Measurements from ENCODE around the gene POMT2.
"Not testable (repeated sequence)": the region's sequence is repeated elsewhere in the genome, so short reads cannot be mapped to it uniquely, and the experiment has no call there.

POMT2 gene

DNA sequence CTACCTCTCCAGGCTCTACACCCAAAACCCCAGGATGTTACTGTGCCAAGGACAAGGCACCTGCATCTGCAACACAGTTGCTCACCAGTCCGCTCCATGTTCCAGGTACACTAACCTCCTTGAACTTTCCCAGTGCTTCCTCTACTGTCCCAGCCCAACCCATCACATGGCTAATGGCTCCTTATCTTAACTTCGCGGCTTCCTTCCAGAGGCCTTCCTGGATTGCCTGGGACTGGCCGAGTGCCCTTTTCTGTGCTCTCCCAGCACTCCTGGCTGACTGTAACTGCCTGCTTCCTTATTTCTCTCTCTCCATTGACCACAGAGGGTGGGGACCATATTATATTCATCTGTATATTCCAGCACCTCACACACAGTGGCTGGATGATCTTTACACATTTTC is 20.9 kb downstream of the POMT2 start:
- no peak for DNase-seq

GRCh38 chr14:77296906-77297305 is 23.8 kb downstream of the POMT2 start:
- DNase-seq, result no peak

- DNase-seq, result no peak
These were observed 24.5 kb downstream of the POMT2 start for GRCh38 chr14:77296155-77296554.

- DNase-seq, result no peak
These were observed 30.0 kb downstream of the POMT2 start for GRCh38 chr14:77290705-77291104.

DNA sequence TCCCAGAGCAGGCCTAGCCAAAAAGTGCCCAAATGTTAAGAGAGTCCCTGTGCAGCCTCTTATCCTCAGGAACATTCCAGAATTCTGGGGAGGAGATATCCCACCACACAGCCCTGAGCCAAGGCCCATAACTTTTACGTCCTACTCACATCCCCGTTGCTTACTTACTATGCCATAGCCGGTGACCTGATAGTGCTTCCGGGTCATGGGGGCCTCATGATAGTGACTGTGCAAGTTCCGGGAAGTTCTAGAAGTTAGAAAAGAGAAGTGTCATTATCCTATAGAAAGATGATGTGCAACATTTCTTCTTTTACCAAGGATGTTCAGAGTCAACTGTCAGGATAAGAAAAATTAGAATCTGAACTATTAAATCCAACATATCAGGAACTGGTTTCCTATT is 34.1 kb downstream of the POMT2 start:
- no peak for DNase-seq

DNA sequence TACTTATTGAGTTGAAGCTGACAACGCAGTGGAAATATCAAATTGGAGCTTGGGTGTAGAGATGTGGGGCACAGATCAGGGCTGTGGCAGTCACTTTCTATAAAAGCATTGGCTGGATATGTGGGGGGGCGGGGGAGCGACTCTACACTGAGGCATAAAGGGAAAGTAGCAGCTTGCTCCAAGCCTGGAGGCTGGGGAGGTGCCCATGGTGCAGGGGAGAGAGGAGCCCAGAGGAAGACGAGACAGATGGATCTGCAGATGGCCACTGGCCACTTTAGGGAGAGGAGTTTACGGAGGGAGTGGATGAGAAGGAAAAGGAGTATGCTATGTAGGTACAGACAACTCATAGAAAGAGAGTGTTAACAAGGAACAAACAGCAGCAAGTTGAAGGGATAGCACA is 36.2 kb downstream of the POMT2 start:
- no peak for DNase-seq

DNA sequence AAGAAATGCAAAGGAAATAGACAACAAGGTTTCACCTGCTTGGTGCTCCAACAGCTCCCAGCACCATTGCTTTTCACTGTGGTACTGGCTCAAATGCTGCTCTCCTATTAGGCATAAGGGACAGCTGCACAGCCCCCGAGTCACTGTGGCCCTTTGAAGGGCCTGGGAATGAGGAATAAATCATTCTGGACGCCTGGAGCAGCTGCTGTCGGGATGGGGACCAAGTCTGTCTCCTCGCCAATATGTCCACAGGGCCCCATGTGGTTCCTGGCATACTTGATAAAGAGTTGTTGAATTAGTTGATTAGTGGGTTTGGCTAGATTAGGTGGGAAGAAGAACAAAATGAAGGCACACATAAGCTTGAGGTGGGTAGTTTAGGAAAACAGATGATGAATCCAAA is 36.6 kb downstream of the POMT2 start:
- no peak for DNase-seq

GRCh38 chr14:77281852-77282410 is 38.8 kb downstream of the POMT2 start:
- no peak for DNase-seq

GRCh38 chr14:77280921-77281320 is 39.8 kb downstream of the POMT2 start:
- not testable (repeated sequence) for DNase-seq

- DNase-seq, result no peak
These were observed 41.0 kb downstream of the POMT2 start for GRCh38 chr14:77279719-77280118.

GRCh38 chr14:77278461-77279230 is 42.0 kb downstream of the POMT2 start:
- DNase-seq, result no peak

DNA sequence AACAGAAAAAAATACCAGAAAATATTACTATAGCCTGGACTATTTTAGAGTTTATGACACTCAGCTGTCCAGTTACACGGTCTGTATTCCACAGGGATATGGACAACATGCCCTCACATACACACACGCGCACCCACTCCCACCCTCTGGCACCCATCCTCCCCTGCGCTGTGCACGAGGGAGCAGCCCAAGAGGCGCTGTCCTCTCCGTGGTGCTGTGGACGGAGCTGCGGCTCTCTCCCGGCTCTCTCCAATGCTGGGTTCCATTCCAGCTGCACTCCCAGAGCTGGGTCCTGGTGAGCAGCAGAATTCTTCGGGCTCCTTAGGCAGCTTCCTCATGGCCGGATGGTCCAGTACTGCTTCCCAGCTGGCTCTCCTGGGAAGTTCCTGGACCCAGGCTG is 43.7 kb downstream of the POMT2 start:
- no peak for DNase-seq

DNA sequence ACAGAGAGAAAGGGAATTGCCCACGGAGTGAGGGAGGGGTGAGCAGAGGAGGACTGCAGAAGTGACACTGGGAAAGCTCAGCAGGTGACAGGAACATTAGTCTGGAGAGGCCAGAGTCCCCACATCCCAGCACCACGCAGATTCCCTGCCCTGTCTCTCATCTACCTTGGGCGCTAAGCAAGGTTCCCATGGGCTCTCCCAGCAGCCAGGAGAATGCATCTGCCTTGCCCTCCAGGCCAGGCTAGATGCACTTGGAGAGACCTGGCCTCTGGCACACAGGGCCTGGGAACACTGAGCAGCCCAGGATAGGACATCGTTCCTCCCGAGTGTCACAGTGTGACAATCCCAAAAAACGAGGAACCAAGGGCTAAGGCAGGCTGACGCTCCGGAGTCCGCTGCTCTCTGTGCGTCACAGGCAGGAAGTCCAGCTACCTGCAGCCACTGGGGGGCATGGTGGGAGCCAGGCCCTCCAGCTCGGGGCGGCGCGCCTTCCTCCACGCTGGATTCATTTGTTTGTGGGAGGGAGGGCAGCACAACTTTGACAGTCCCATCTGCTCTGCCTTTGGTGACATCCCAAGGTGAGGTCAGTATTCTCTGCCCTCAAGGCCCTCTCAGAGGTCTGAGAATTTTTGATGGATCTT is 44.3 kb downstream of the POMT2 start:
- no peak for DNase-seq

- no peak for DNase-seq
These were observed 45.1 kb downstream of the POMT2 start for GRCh38 chr14:77275601-77276017.

DNA sequence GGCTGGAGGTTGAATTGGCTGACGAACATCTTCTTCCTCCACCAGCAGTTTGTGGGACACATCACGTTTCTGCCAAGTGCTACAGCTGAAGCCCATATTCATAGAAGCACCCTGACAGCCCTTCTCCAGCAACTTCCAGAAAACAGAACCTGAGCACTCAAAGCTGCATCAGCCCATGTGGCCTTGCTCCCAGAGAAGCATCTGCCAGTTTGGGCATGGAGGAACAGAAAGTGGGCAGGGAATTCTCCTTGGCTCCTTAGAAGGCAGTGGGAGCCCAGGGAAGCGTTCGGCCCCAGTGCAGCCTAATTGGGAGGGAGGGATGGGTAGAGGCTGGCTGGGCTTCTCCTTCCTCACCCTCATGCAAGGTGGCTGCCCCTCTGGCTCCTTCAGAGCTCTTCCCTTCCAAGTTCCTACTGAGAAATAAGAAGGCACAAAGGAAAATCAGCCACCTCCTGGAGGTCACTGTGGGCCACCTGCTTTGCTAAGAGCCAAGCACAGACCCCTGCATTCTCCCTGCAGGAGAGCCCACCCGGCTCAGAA is 45.6 kb downstream of the POMT2 start:
- DNase-seq, result no peak

DNA sequence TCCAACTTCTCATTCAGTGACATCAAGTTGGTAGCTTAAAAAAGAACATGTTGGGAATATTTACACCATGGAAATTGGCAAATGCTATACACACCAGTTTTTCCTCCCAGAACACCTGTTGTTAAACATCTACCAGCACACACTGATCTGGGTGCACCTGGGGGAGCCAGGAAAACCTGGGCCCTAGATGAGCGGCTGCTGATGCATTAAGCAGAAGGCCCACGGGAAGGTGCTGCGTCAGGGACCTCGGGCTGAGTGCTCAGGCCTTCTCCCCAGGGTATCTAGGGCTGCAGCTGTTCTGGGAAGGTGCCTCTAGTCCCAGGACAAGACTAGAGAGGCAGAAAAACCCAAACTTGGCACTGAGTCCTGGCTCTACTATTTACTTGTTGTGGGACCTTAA is 46.9 kb downstream of the POMT2 start:
- no peak for DNase-seq

DNA sequence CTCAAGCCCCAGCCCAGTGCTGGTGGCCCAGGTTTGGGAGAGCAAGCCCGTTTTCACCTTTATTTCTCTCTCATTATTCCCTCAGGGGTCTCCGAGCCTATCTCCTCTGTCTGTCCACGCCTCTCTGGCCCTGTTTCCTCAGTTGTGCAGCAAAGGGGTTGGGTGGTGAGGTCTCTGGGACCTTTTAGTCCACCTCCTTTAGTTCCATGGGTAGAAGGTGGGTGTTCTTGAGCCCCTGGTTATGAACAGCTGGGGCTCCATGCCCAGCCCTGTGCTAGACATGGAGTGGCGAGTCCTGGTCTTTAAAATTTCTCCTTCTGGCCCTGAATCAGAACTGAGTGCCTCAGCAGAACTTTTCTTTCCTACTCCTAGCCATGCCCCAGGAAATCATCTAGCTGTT is 48.4 kb downstream of the POMT2 start:
- no peak for DNase-seq

GRCh38 chr14:77271113-77271710 is 49.5 kb downstream of the POMT2 start, which contains the start of gene NGB:
NGB (minus strand) TSS chr14:77271206; CDS start chr14:77270937, 269 bp downstream.
- no peak for DNase-seq

DNA sequence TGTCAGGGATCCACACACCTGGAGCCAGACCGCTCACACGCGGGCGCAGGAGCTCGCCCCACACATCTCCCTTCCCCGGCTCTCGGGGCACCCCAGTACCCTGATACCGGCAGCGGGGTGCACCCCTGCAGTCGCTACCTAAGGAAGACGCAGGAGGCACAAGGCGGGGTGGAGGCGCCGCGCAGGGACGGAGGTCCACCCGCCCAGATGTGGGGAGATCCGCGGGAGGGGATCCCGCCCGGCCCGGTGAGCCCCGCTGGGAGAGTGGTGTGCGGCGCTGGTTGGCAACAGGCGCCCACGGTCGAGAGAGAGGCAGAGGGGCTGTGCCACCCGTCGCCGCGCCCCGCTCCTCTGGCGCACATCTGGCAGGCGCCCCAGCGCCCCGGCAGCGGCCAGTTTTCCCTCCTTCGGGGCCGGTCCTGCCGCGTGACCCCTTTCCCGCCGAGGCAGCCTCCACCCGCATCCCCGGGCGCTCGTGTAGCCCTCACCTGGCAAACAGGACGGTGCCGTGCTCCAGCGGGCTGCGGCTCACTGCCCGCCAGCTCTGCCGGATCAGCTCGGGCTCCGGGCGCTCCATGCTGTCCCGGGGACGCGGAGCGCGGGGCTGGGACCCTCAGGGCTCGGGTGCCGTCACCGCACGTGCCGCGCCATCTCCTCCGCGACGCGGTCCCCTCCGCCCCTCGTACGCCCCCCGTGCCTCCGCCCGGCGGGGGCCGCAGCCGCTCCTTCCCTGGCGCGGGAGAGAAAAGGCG is 50.1 kb downstream of the POMT2 start:
- no peak for DNase-seq

GRCh38 chr14:77268989-77269600 is 51.6 kb downstream of the POMT2 start:
- no peak for DNase-seq

DNA sequence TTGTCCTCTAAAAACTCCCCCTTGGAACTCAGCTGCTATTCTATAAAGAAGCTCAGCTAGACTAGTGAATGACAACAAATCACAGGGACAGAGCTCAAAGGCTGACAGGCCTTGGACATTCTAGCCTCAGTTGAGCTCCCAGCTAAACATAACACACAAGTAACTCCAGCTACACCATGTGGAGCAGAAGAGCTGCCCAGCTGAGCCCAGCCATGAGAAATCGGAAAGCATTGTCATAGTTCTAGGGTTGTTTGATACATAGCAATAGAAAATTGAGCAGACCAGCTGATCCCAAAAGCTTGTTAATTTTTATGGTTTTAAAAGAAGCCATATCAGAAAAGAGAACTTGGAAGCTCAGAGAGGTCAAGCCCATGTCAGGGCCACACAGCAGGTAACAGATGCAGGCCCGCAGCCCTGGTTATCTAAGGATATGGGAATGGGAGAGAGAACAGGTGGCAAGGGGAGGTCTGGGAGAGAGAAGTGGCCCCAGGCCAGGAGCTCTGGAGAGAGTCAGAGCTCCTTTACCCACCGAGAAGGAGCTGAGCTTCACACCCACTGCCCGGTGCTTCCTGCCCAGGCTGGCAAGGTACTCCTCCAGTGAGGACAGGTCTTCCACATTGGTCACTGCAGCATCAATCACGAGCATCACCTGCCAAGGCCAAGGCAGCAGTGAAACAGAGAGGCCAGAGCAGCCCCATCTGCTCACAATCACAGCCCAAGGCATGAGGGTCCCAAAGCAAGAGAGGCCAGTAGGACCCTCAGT is 52.6 kb downstream of the POMT2 start:
- no peak for DNase-seq

GRCh38 chr14:77266336-77266735 is 54.3 kb downstream of the POMT2 start:
- DNase-seq, result no peak
